ENCODE data around the gene COIL. TPM values are rescaled to one million over a fixed set of nuclear protein-coding genes. Genes with fewer than 3 reads are reported as not detected.

Gene COIL
- total and polyA plus RNA-seq, 2 donors (not counting 3 experiments of a cell fraction or from before 2014, with no cell fraction given): 4.2 to 20.6 TPM

DNA sequence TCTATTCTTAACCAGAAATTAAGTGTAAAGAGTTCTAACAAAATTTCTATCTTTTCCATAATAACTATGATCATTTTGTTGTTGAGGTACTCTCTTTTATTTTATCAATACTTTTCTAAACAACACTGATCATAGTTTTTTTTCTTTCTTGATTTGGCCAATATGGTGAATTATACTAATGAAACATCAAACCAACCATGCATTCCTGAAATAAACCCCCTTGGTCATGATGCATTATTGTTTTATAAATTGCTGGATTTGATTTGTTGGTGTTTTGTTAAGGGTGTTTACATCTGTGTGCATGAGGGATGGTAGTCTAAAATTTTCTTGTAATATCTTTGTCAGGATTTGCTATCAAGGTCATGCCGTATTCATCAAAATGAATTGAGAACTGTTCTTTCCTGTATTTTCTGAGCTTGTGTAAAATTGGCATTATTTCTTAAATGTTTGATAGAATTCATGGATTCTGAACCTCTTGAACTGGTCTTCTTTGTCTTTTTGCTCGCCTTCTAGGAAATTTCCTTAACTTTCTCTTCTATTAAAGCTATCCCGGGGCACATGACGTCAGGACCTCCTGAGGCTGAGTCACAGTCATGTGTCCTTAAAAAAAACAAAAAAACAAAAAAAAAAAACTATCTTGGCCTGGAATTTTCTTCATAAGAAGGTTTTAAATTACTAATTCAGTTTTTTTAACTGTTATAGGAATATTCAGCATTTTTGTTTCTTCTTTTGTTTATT lies 43.1 kb downstream of the COIL start:
- H3K27me3 ChIP-seq (ENCODE audit: control insufficient read depth in 2 of 2, insufficient read depth in 2 of 2, low read length in 2 of 2): no peaks in the 10 kb centered on the region
- dilution Hi-C loops (cut with MboI; ENCODE audit: extremely low pct_ligation_motif_present, low sequenced_read_pairs): no loop called here
- FAIRE-seq: no peak
- no peaks in the 10 kb centered on the region for H3K36me3 ChIP-seq (ENCODE audit: control insufficient read depth in 2 of 2, extremely low read depth in 1 of 2, insufficient read depth in 2 of 2, low read length in 2 of 2)
- no peak overlapping the region for H3K9ac ChIP-seq (replicated peaks; ENCODE audit: extremely low read depth, insufficient read depth, low read length)
- no peak for DNase-seq (ENCODE audit: low read depth, low spot score)
- H4K20me1 ChIP-seq (replicated peaks; ENCODE audit: control insufficient read depth, extremely low read depth, insufficient read depth, low read length): no peaks in the 10 kb centered on the region
- no peak overlapping the region for H3K4me2 ChIP-seq (ENCODE audit: insufficient read depth, low read length)
- H3K79me2 ChIP-seq (ENCODE audit: control insufficient read depth, insufficient read depth, low read length): peaks cover 14% of the 10 kb centered on the region
- no peak overlapping the region for H3K4me3 ChIP-seq (replicated peaks in 1 of 3; ENCODE audit: insufficient read depth in 1 of 3, low read depth in 1 of 3, low read length in 3 of 3)
- TF ChIP-seq POLR2A (IDR thresholded peaks at IDR 0.05; ENCODE audit: low read depth, low read length) (no peak), EZH2 (IDR thresholded peaks at IDR 0.05; ENCODE audit: borderline replicate concordance, low read depth, low read length, severe bottlenecking) (no peak), POLR2AphosphoS5 (IDR thresholded peaks at IDR 0.05; ENCODE audit: insufficient read depth, low read depth, low read length) (no peak)
- H3K9me3 ChIP-seq (replicated peaks; ENCODE audit: control insufficient read depth, insufficient read depth, low read length): no peaks in the 10 kb centered on the region
- ChIA-PET POLR2A (no interaction called here), CTCF (no interaction called here)
- BruUV-seq (replicated peaks): no TSS peak
- H3K4me1 ChIP-seq (ENCODE audit: control insufficient read depth, extremely low read depth, insufficient read depth, low read length): peaks cover 29% of the 10 kb centered on the region
- no peaks in the 10 kb centered on the region for H3K9me1 ChIP-seq (replicated peaks; ENCODE audit: control insufficient read depth, extremely low read depth, insufficient read depth, low read length)
- H3K27ac ChIP-seq (ENCODE audit: insufficient read depth, low read depth, low read length): no peak overlapping the region
- H2AFZ ChIP-seq (ENCODE audit: low read depth, low read length): no peak overlapping the region
- intact Hi-C loops (cut with micrococcal nuclease): no loop called here

DNA sequence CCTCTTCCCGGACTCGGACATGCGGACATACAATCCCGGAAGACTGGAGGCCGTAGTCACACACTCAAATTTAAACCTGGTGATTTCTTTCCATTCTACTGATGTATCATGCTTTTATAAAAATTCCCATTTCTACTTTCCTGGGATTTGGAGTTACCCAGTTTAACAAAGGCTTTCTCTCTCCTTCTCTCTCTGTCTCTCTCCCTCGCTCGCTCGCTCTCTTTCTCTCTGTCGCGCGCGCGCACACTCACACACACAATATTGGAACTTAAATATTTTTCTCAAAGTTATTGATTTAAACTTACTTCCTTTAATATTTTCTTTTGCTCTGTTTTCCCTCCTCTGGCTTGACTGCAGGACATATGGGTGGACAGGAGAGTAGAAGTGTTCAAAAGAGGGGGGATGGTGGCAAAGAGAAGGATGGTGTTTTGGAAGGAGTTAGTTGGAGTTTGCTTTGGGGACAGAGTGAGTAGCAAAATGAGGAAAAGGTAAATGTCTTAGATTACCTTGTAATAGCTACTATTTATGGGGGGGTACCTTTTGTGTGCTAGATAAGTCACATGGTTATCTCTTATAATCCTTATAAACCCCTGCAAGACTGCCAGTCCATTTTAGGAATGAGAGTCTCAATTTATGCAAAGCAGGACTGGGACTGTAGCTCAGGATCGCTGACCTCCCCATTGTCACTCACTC lies 46.1 kb downstream of the COIL start:
- H3K27me3 ChIP-seq (ENCODE audit: control insufficient read depth in 2 of 2, insufficient read depth in 2 of 2, low read length in 2 of 2): no peaks in the 10 kb centered on the region
- H3K4me3 ChIP-seq (replicated peaks in 1 of 3; ENCODE audit: insufficient read depth in 1 of 3, low read depth in 1 of 3, low read length in 3 of 3): peak overlapping the region; percentile 79 to 95 (median 88)
- peaks cover 41% of the 10 kb centered on the region for H3K79me2 ChIP-seq (ENCODE audit: control insufficient read depth, insufficient read depth, low read length)
- peak overlapping the region; percentile 97 for H3K9ac ChIP-seq (replicated peaks; ENCODE audit: extremely low read depth, insufficient read depth, low read length)
- BruUV-seq (replicated peaks): no TSS peak
- H3K9me3 ChIP-seq (replicated peaks; ENCODE audit: control insufficient read depth, insufficient read depth, low read length): no peaks in the 10 kb centered on the region
- no peaks in the 10 kb centered on the region for H4K20me1 ChIP-seq (replicated peaks; ENCODE audit: control insufficient read depth, extremely low read depth, insufficient read depth, low read length)
- no peaks in the 10 kb centered on the region for H3K9me1 ChIP-seq (replicated peaks; ENCODE audit: control insufficient read depth, extremely low read depth, insufficient read depth, low read length)
- dilution Hi-C loops (cut with MboI; ENCODE audit: extremely low pct_ligation_motif_present, low sequenced_read_pairs): no loop called here
- no peak overlapping the region for H2AFZ ChIP-seq (ENCODE audit: low read depth, low read length)
- peaks cover 33% of the 10 kb centered on the region for H3K4me1 ChIP-seq (ENCODE audit: control insufficient read depth, extremely low read depth, insufficient read depth, low read length)
- intact Hi-C loops (cut with micrococcal nuclease): loop anchor here (1.0 kb wide), 3 partner anchors 46 to 95 kb away; partner anchors contain the start of gene C17orf67
- FAIRE-seq (no peak), DNase-seq (ENCODE audit: low read depth, low spot score) (no peak)
- peak overlapping the region; percentile 95 for H3K4me2 ChIP-seq (ENCODE audit: insufficient read depth, low read length)
- H3K27ac ChIP-seq (ENCODE audit: insufficient read depth, low read depth, low read length): peak overlapping the region; percentile 93
- CTCF ChIA-PET: interaction anchor here (1.0 to 1.3 kb wide), 3 partner anchors 24 to 81 kb away, joined by 3 to 7 read pairs (median 6); partner anchors contain the start of genes C17orf67 and DGKE
- TF ChIP-seq MYC (IDR thresholded peaks at IDR 0.05; ENCODE audit: low read depth, low read length): no peak
- no peak for TF ChIP-seq FOS (IDR thresholded peaks at IDR 0.05; ENCODE audit: borderline replicate concordance, insufficient read depth, low read length)
- TF ChIP-seq, protein P1, sequence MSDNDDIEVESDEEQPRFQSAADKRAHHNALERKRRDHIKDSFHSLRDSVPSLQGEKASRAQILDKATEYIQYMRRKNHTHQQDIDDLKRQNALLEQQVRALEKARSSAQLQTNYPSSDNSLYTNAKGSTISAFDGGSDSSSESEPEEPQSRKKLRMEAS (IDR thresholded peaks at IDR 0.05; ENCODE audit: insufficient read depth, insufficient read length): no peak
- no peaks in the 10 kb centered on the region for H3K36me3 ChIP-seq (ENCODE audit: control insufficient read depth in 2 of 2, extremely low read depth in 1 of 2, insufficient read depth in 2 of 2, low read length in 2 of 2)
- POLR2A ChIA-PET: interaction anchor here (1.0 to 1.6 kb wide), 8 partner anchors 9 to 81 kb away, joined by 3 to 15 read pairs (median 6); partner anchors contain the start of genes C17orf67 and DGKE
